Effector CD8-positive, alpha-beta T cell (primary cell): ENCODE measurements around the gene HBQ1.
"Not testable (repeated sequence)": the region's sequence is repeated elsewhere in the genome, so short reads cannot be mapped to it uniquely, and the experiment has no call there.

Source experiments
- DNase-seq: peaks from one replicate; lab custom pipeline; 2025; lab: John Stamatoyannopoulos, UW

The HBQ1 gene

DNA sequence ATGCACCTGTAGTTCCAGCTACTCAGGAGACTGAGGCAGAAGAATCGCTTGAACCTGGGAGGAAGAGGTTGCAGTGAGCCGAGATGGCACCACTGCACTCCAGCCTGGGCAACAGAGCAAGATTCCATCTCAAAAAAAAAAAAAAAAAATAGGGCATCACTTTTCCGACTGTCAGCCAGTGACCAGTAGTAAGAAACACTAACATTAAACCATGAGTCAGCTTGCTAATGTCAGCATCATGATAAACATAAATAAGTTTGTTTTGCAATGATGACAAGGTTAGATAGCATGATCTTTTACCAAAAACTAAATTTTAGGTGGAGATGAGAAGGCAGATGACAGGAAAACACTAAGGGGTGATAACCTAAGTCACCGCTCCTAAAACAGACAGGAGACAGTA is 29.1 kb downstream of the HBQ1 start:
- DNase-seq, result not testable (repeated sequence)

- DNase-seq, result not testable (repeated sequence)
Measured at GRCh38 chr16:211631-212180, 31.4 kb downstream of the HBQ1 start.

DNA sequence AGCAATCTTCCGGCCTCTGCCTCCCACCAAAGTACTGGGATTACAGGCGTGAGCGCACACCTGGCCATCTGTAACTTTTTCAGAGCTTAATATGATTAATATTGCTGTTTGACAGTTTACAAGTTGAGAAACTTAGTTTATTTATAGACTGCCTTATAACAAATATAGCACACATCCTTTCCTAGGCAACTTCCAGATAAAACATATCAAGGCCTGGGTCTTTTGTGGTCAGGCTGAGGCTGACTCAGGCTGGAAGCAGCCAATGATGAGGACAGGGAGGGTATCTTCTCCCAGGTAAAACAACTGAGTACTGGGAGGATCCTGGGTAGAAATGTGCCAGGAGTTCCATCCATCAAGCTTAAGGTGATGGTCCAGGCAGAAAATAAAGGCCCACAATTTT is 32.7 kb downstream of the HBQ1 start:
- no peak for DNase-seq

DNA sequence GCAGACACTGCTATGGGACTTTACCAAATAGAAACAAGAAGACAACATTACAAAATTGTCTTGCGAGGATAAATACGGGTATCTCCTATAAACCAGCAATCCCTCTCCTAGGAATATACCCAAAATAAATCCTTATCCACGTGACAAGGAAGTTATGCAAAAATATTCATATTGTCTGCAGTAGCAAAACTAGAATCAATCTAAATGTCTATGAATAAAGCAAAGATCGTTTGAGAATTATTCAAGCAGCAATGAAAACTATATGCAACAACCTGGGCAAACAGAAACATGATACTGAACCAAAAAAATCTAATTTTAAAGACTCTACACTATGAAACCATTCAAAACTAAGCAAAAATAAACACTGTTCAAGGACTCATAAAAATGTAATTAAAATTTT is 39.8 kb downstream of the HBQ1 start:
- no peak for DNase-seq

GRCh38 chr16:228151-228851 is 48.0 kb downstream of the HBQ1 start:
- DNase-seq, result no peak

GRCh38 chr16:228852-229730 is 48.8 kb downstream of the HBQ1 start, which contains the start of gene LUC7L:
Gene LUC7L (minus strand): TSS chr16:229449. CDS start chr16:229339, 110 bp downstream.
- DNase-seq, result peak; percentile 78

DNA sequence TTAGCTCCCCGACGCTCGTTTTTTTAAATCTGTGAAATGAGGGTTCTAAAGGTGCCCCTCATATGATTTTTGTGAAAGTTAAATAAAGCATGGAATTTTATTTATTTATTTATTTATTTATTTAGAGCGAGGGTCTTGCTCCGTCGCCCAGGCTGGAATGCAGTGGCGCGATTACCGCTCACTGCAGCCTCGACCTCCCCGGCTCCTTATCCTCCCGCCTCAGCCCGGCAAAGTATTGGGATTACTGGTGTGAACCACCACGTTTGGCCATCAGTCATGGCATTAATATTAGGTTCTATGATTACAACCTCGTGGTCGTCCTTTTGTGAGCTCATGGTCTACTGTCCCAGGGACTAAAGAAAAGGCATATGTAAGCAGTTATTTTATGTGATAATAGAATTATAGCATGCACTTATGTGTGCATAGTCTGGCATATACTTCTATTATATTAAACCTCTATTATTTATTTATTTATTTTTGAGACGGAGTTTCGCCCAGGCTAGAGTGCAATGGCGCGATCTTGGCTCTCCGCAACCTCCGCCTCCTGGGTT is 49.5 kb downstream of the HBQ1 start:
- DNase-seq, result no peak

GRCh38 chr16:230351-230750 is 50.1 kb downstream of the HBQ1 start:
- not testable (repeated sequence) for DNase-seq
